Keratinocyte (primary cell): ENCODE measurements around the gene SNX24. TPM values are rescaled to one million over a fixed set of nuclear protein-coding genes. Genes with fewer than 3 reads are reported as not detected.

Experiments
- DNase-seq: peaks from one replicate; pipeline ENCODE4 v3.0.0-alpha.2; 2011; ENCODE audit warnings: low read depth, missing footprints, low spot score
- FAIRE-seq: peaks from 2 replicates; lab custom pipeline; 2011; peaks lifted over from hg19 to GRCh38; lab: Jason Lieb, UNC
- H2AFZ ChIP-seq: 2 replicates; pipeline ENCODE4 v1.6.0; 2012; ENCODE audit warnings: low read length, control low read depth, inconsistent platforms; ENCODE audit not compliant: control insufficient read depth
- H3K27ac ChIP-seq: 2 replicates; pipeline ENCODE4 v1.5.1; 2011; ENCODE audit warnings: low read length; ENCODE audit not compliant: control insufficient read depth, insufficient read depth
- H3K27me3 ChIP-seq: 3 replicates; pipeline ENCODE4 v1.6.0; 2011; ENCODE audit warnings: low read length; ENCODE audit not compliant: control insufficient read depth, insufficient read depth; ENCODE audit errors: extremely low read depth
- H3K36me3 ChIP-seq, 2 experiments: 2 replicates in 1 of 2; 3 replicates in 1 of 2; pipeline ENCODE4 v1.5.1; 2011; ENCODE audit warnings: low read length in 2 of 2, mild to moderate bottlenecking in 1 of 2; ENCODE audit not compliant: control insufficient read depth in 2 of 2, insufficient read depth in 2 of 2; ENCODE audit errors: extremely low read depth in 1 of 2
- H3K4me1 ChIP-seq: 3 replicates; pipeline ENCODE4 v1.5.1; 2011; ENCODE audit warnings: low read length; ENCODE audit not compliant: control insufficient read depth, insufficient read depth; ENCODE audit errors: extremely low read depth
- H3K4me2 ChIP-seq: 3 replicates; pipeline ENCODE4 v1.6.0; 2011; ENCODE audit warnings: low read depth, low read length; ENCODE audit not compliant: control insufficient read depth, insufficient read depth; ENCODE audit errors: extremely low read depth
- H3K4me3 ChIP-seq, 3 experiments: fragments of 200-600 bp in 1 of 3; sonication (generic) in 1 of 3; 2 replicates in 2 of 3; 3 replicates in 1 of 3; pipeline ENCODE4 v1.5.1; 2011 to 2016; ENCODE audit warnings: low read length in 3 of 3, mild to moderate bottlenecking in 3 of 3, control low read depth in 2 of 3, inconsistent platforms in 1 of 3, low read depth in 1 of 3, mixed read lengths in 1 of 3, mixed run types in 1 of 3, moderate library complexity in 1 of 3; ENCODE audit not compliant: control insufficient read depth in 2 of 3, insufficient read depth in 2 of 3; ENCODE audit errors: extremely low read depth in 1 of 3
- H3K79me2 ChIP-seq: 2 replicates; pipeline ENCODE4 v1.6.0; 2012; ENCODE audit warnings: low read length; ENCODE audit not compliant: control insufficient read depth, insufficient read depth
- H3K9ac ChIP-seq: 3 replicates; pipeline ENCODE4 v1.6.0; 2011; ENCODE audit warnings: low read length; ENCODE audit not compliant: control insufficient read depth, insufficient read depth; ENCODE audit errors: extremely low read depth
- H3K9me1 ChIP-seq: 3 replicates; pipeline ENCODE4 v1.6.0; 2011; ENCODE audit warnings: low read length; ENCODE audit not compliant: control insufficient read depth, insufficient read depth; ENCODE audit errors: extremely low read depth
- H3K9me3 ChIP-seq: 2 replicates; pipeline ENCODE4 v1.5.1; 2012; ENCODE audit warnings: low read depth, low read length; ENCODE audit not compliant: control insufficient read depth
- H4K20me1 ChIP-seq: 3 replicates; pipeline ENCODE4 v1.6.0; 2011; ENCODE audit warnings: low read length; ENCODE audit not compliant: control insufficient read depth, insufficient read depth; ENCODE audit errors: extremely low read depth
- EZH2 ChIP-seq: IDR thresholded peaks from one replicate; pipeline ENCODE4 v1.6.1; 2012; ENCODE audit warnings: inconsistent platforms, mild to moderate bottlenecking, low read length, moderate library complexity
- dilution Hi-C: fragments of 300-500 bp; cut with MboI; formaldehyde crosslinking; loops from one replicate; pipeline ENCODE4 v1.7.0; 2020; ENCODE audit warnings: low sequenced_read_pairs; ENCODE audit not compliant: extremely low pct_ligation_motif_present
- polyA plus RNA-seq, 5 experiments: library from polyadenylated mRNA; depleted of rRNA in 3 of 5; stranded (reverse) in 3 of 5; stranded (forward) in 1 of 5; unstranded in 1 of 5; fragments of >200 nt; gene quantifications; 1 replicate in 1 of 5; 2 replicates in 3 of 5; 3 replicates in 1 of 5; pipeline versions ENCODE4 v1.2.1 to v1.2.3, GENCODE V29; 2011 to 2012; ENCODE audit warnings: missing spikeins in 2 of 5, low read depth in 1 of 5, low replicate concordance in 1 of 5
- TF ChIP-seq, protein P1 (sequence below), 3 experiments: IDR thresholded peaks in 1 of 3; conservative IDR thresholded peaks in 1 of 3; optimal IDR thresholded peaks in 1 of 3; 2 replicates in 2 of 3; 3 replicates in 1 of 3; pipeline versions ENCODE3 to v1.5.1; 2011; ENCODE audit warnings: low read length in 3 of 3, mild to moderate bottlenecking in 3 of 3, moderate library complexity in 2 of 3, control low read depth in 1 of 3, inconsistent platforms in 1 of 3; ENCODE audit not compliant: insufficient read depth in 2 of 3; ENCODE audit errors: extremely low read depth in 1 of 3

SNX24 gene
- polyA plus RNA-seq, 1 donor (not counting 4 experiments of a cell fraction or from before 2014, with no cell fraction given), result 15.0 TPM

DNA sequence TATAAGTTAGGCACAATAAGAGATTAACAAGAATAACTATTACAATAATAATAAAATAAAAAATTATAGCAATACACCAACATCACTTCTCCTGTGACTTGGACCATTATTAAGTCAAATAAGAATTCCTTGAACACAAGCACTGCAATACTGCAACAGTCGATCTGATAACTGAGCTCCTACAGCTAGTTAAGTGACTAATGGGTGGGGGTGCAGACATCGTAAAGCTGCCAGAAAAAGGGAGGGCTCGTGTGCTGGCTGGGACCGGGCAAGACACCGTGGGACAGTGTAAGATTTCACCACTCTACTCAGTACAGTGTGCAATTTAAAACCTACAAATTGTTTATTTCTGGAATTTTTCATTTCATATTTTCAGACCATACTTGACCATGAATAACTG, 78.8 kb downstream of the SNX24 start:
- H3K4me2 ChIP-seq, result no peak overlapping the region
- H3K79me2 ChIP-seq, result peaks cover 7% of the 10 kb centered on the region
- TF ChIP-seq, protein P1, sequence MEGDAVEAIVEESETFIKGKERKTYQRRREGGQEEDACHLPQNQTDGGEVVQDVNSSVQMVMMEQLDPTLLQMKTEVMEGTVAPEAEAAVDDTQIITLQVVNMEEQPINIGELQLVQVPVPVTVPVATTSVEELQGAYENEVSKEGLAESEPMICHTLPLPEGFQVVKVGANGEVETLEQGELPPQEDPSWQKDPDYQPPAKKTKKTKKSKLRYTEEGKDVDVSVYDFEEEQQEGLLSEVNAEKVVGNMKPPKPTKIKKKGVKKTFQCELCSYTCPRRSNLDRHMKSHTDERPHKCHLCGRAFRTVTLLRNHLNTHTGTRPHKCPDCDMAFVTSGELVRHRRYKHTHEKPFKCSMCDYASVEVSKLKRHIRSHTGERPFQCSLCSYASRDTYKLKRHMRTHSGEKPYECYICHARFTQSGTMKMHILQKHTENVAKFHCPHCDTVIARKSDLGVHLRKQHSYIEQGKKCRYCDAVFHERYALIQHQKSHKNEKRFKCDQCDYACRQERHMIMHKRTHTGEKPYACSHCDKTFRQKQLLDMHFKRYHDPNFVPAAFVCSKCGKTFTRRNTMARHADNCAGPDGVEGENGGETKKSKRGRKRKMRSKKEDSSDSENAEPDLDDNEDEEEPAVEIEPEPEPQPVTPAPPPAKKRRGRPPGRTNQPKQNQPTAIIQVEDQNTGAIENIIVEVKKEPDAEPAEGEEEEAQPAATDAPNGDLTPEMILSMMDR (optimal IDR thresholded peaks at IDR 0.05 in 1 of 3, IDR thresholded peaks at IDR 0.05 in 1 of 3, conservative IDR thresholded peaks at IDR 0.05 in 1 of 3; ENCODE audit: extremely low read depth in 1 of 3, insufficient read depth in 2 of 3, low read length in 3 of 3), result no peak
- TF ChIP-seq EZH2, result no peak
- DNase-seq, result no peak
- peaks cover 1 to 4% of the 10 kb centered on the region in 2 experiments for H3K36me3 ChIP-seq
- no peak overlapping the region for H3K9ac ChIP-seq
- H3K27me3 ChIP-seq, result no peaks in the 10 kb centered on the region
- no peaks in the 10 kb centered on the region for H4K20me1 ChIP-seq
- dilution Hi-C loops, result no loop called here
- H3K4me3 ChIP-seq, result no peak overlapping the region
- no peak overlapping the region for H3K27ac ChIP-seq
- H2AFZ ChIP-seq, result no peak overlapping the region
- no peak for FAIRE-seq
- no peaks in the 10 kb centered on the region for H3K9me3 ChIP-seq
- no peaks in the 10 kb centered on the region for H3K4me1 ChIP-seq
- no peaks in the 10 kb centered on the region for H3K9me1 ChIP-seq

GRCh38 chr5:122924719-122925395, 79.4 kb downstream of the SNX24 start:
- Histone ChIP-seq H3K27ac (no peak overlapping the region), H3K9me1 (no peaks in the 10 kb centered on the region), H4K20me1 (no peaks in the 10 kb centered on the region), H3K36me3 (peaks cover 1 to 4% of the 10 kb centered on the region in 2 experiments), H3K4me1 (no peaks in the 10 kb centered on the region), H2AFZ (no peak overlapping the region), H3K27me3 (no peaks in the 10 kb centered on the region), H3K4me2 (no peak overlapping the region), H3K4me3 (no peak overlapping the region), H3K9me3 (no peaks in the 10 kb centered on the region), H3K79me2 (peaks cover 4% of the 10 kb centered on the region), H3K9ac (no peak overlapping the region)
- FAIRE-seq (no peak), DNase-seq (no peak)
- dilution Hi-C loops, result no loop called here
- TF ChIP-seq, protein P1 (optimal IDR thresholded peaks at IDR 0.05 in 1 of 3, IDR thresholded peaks at IDR 0.05 in 1 of 3, conservative IDR thresholded peaks at IDR 0.05 in 1 of 3; ENCODE audit: extremely low read depth in 1 of 3, insufficient read depth in 2 of 3, low read length in 3 of 3), result no peak
- TF ChIP-seq EZH2, result no peak
